Thyroid gland (tissue), 4 donors: ENCODE data around the gene HADHA. TPM values are rescaled to one million over a fixed set of nuclear protein-coding genes. Genes with fewer than 3 reads are reported as not detected.

ENCODE experiments used
- DNase-seq, 2 donors: peaks; one replicate each; pipeline ENCODE4 v3.0.0-alpha.2; 2019
- H3K27ac ChIP-seq, 3 donors: fragments of 200-600 bp; sonication (generic); 1 replicate in 2 of 3; 2 replicates in 1 of 3; pipeline ENCODE4 v1.5.1; 2016 to 2019; ENCODE audit warnings: mild to moderate bottlenecking in 1 of 3, moderate library complexity in 1 of 3
- H3K27me3 ChIP-seq: fragments of 200-600 bp; sonication (generic); one replicate; pipeline ENCODE4 v1.5.1; 2019
- H3K36me3 ChIP-seq, 2 donors: fragments of 200-600 bp; sonication (generic); one replicate each; pipeline ENCODE4 v1.5.1; 2016 to 2019
- H3K4me1 ChIP-seq, 2 donors: fragments of 200-600 bp; sonication (generic); one replicate each; pipeline ENCODE4 v1.5.1; 2017 to 2019
- H3K4me3 ChIP-seq, 3 donors: fragments of 200-600 bp; sonication (generic); replicated peaks in 1 of 3; 1 replicate in 2 of 3; 2 replicates in 1 of 3; pipeline ENCODE4 v1.5.1; 2016; ENCODE audit warnings: mild to moderate bottlenecking in 1 of 3
- H3K9me3 ChIP-seq: fragments of 200-600 bp; sonication (generic); one replicate; pipeline ENCODE4 v1.5.1; 2017
- CTCF ChIP-seq, 6 experiments: fragments of 200-600 bp in 3 of 6; fragments of 450-650 bp in 3 of 6; sonication (generic) in 3 of 6; IDR thresholded peaks; one replicate each; pipeline ENCODE4 v1.5.1; 2016 to 2019; ENCODE audit warnings: antibody characterized with exemption in 6 of 6, mild to moderate bottlenecking in 2 of 6, inconsistent platforms in 1 of 6, moderate library complexity in 1 of 6
- POLR2A ChIP-seq, 2 donors: fragments of 450-650 bp; IDR thresholded peaks; one replicate each; pipeline ENCODE4 v1.6.1; 2017; ENCODE audit warnings: antibody characterized with exemption in 2 of 2, mild to moderate bottlenecking in 2 of 2, moderate library complexity in 1 of 2
- WGBS, 2 donors: methylation state at CpG; one replicate each; pipeline ENCODE4 v1.1.5; 2017; 5-methylcytosine and 5-hydroxymethylcytosine counted together
- intact Hi-C: fragments of 100-400 bp; cut with DNase I; formaldehyde crosslinking; loops from one replicate; pipeline ENCODE4 v1.15.1; 2023
- total RNA-seq, 4 donors: library from RNA; depleted of rRNA; stranded (reverse); fragments of >200 nt; gene quantifications; one replicate each; pipeline ENCODE4 v1.2.3, GENCODE V29; 2016

The HADHA gene
- total RNA-seq, 4 donors from 2014 or later = 113 to 149 (median 140) TPM

GRCh38 chr2:26245231-26245732 lies 850 bp upstream of the HADHA start:
- H3K36me3 ChIP-seq = no peaks in the 10 kb centered on the region
- DNase-seq = peak; percentile 33 to 41
- H3K27ac ChIP-seq = peak overlapping the region; percentile 95 to 98 (median 98)
- intact Hi-C loops = loop anchor here (10.0 kb wide), 1 partner anchor 50 kb away; no protein-coding TSS in a partner anchor
- no peaks in the 10 kb centered on the region for H3K9me3 ChIP-seq
- H3K4me3 ChIP-seq = peak overlapping the region; percentile 81 to 93 (median 82)
- no peak for TF ChIP-seq POLR2A (IDR thresholded peaks at IDR 0.05)
- no peak for TF ChIP-seq CTCF (IDR thresholded peaks at IDR 0.05)
- H3K27me3 ChIP-seq = no peaks in the 10 kb centered on the region
- 0 to 1% methylated on average over 15 to 21 of the region's 21 CpGs for WGBS, 2 donors
- peaks cover 16 to 39% of the 10 kb centered on the region in 2 donors for H3K4me1 ChIP-seq

DNA sequence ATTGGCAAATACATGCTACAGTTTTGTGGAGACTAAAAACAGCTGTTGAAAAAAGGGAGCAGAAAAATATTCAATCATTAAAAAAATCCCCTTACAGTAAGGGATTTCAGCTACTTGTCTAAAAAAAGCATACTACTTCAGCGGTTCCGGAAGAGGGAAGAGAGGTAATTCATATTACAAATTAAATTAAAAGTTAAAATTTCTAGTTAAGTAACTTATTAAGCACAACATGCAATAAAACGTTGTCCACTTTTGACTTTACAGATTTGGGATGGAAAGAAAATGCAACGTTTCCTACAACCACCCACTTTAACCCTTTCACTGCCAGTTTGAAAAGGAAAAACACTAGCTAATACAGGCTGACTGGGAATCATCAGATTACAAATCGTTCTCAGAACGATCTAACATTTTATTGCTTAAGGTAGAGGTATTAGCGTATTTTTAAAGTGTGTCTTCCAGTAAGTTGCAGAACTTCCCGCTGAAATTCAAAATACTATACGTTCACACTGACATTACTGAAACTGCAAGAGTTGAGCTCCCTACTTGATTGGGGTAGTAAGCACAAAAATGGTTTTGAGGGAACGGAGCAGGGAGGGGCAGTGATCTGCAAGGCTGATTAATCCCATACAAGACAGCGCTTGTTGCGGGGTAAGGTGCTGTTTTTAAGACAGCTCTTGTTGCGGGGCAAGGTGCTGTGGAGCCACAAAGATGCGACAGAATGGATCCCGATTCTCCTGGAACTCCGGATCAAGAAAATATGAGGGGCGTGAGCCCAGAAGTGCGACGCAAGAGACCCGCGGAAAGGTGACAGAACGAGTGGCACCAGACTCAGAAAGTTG lies 743 bp downstream of the HADHA start:
- DNase-seq = no peak
- intact Hi-C loops = loop anchor here (10.0 kb wide), 1 partner anchor 51 kb away; no protein-coding TSS in a partner anchor
- Histone ChIP-seq H3K27me3 (no peaks in the 10 kb centered on the region), H3K36me3 (no peaks in the 10 kb centered on the region), H3K4me1 (peaks cover 16 to 41% of the 10 kb centered on the region in 2 donors), H3K9me3 (no peaks in the 10 kb centered on the region), H3K4me3 (peak overlapping the region; percentile 81 to 93 (median 82)), H3K27ac (peak overlapping the region; percentile 95 to 98 (median 98))
- 0 to 1% methylated on average over 22 of the region's 22 CpGs for WGBS, 2 donors
- TF ChIP-seq CTCF (IDR thresholded peaks at IDR 0.05) = no peak
- TF ChIP-seq POLR2A (IDR thresholded peaks at IDR 0.05) = no peak

GRCh38 chr2:26241928-26242436 lies 2.5 kb downstream of the HADHA start:
- Histone ChIP-seq H3K9me3 (no peaks in the 10 kb centered on the region), H3K4me3 (no peak overlapping the region), H3K36me3 (peaks cover 4 to 6% of the 10 kb centered on the region in 2 donors), H3K27me3 (no peaks in the 10 kb centered on the region), H3K27ac (no peak overlapping the region), H3K4me1 (peaks cover 16 to 37% of the 10 kb centered on the region in 2 donors)
- intact Hi-C loops = loop anchor here (10.0 kb wide), 1 partner anchor 53 kb away; no protein-coding TSS in a partner anchor
- DNase-seq = no peak
- no peak for TF ChIP-seq CTCF (IDR thresholded peaks at IDR 0.05)
- no peak for TF ChIP-seq POLR2A (IDR thresholded peaks at IDR 0.05)
- WGBS, 2 donors = 82 to 86% methylated on average over 6 of the region's 6 CpGs

- Histone ChIP-seq H3K36me3 (peaks cover 29 to 32% of the 10 kb centered on the region in 2 donors), H3K27ac (no peak overlapping the region), H3K4me3 (no peak overlapping the region), H3K4me1 (peaks cover 9 to 25% of the 10 kb centered on the region in 2 donors), H3K27me3 (no peaks in the 10 kb centered on the region), H3K9me3 (no peaks in the 10 kb centered on the region)
- intact Hi-C loops = loop anchor here (5.0 kb wide), 1 partner anchor 89 kb away; no protein-coding TSS in a partner anchor
- WGBS, 2 donors = 87 to 88% methylated on average over 4 of the region's 4 CpGs
- TF ChIP-seq POLR2A (IDR thresholded peaks at IDR 0.05) = no peak
- TF ChIP-seq CTCF (IDR thresholded peaks at IDR 0.05) = no peak
- DNase-seq = no peak
These were observed 6.0 kb downstream of the HADHA start for GRCh38 chr2:26238311-26238958.
